GM21360 (cell line): ENCODE data around the gene RAB5A.
A peak's percentile ranks its signal among the peaks of the same experiment; 100 is the strongest.
"Not testable (repeated sequence)": the region's sequence is repeated elsewhere in the genome, so short reads cannot be mapped to it uniquely, and the experiment has no call there.

Source experiments
- ATAC-seq: cut with Tn5 transposase; IDR thresholded peaks from one replicate; pipeline ENCODE4 v1.9.1; 2021; ENCODE audit warnings: mild to moderate bottlenecking, moderate library complexity; ENCODE audit not compliant: unreplicated experiment

RAB5A gene, protein sequence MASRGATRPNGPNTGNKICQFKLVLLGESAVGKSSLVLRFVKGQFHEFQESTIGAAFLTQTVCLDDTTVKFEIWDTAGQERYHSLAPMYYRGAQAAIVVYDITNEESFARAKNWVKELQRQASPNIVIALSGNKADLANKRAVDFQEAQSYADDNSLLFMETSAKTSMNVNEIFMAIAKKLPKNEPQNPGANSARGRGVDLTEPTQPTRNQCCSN

GRCh38 chr3:19946832-19947548, at the start of gene RAB5A:
Gene RAB5A, plus strand, starts transcription at chr3:19947097. Its CDS starts 3,802 bp downstream, at chr3:19950899.
- peak; percentile 95 for ATAC-seq

DNA sequence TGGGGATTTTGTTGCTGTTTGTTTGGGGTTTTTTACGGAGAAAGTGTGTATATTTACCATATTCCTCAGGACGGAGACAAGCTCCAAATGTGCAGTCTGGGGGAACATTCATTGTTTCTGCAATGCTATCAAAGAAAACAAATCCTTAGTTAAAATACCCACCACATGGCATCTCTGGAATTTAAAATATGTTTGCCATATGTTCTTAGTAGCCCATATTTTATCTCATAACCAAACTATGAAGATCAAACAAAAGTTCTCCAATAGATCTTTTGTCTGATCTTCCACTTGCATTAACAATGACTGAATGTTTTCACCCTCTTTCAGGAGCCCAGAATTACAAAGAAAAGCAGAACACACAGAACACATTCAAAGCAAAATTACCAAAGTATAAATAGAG, 48.2 kb upstream of the RAB5A start:
- no peak for ATAC-seq

- ATAC-seq: no peak
Observed at GRCh38 chr3:19899264-19899663, 47.6 kb upstream of the RAB5A start.

GRCh38 chr3:19899833-19900232, 47.1 kb upstream of the RAB5A start:
- not testable (repeated sequence) for ATAC-seq

- ATAC-seq: no peak
Observed at GRCh38 chr3:19901337-19901736, 45.6 kb upstream of the RAB5A start.

DNA sequence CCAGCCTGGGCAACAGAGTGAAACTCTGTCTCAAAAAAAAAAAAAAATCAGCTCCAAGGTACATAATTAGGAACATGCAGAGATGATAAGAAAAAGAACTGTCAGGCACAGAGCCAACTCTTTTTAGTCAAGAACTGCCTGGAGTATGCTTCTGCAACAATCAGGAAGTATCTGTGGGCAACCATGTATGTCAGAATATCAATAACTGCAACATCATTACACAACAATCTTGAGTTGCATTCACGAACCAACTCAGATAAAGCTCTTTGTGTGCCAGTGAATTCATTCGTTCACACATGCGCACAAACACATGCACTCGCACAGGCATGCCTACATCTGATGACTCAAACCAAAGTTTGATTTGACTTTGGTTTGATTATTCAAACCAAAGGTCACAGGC, 45.0 kb upstream of the RAB5A start:
- ATAC-seq: no peak

GRCh38 chr3:19903649-19904048, 43.2 kb upstream of the RAB5A start:
- ATAC-seq: no peak

GRCh38 chr3:19907523-19907922, 39.4 kb upstream of the RAB5A start:
- no peak for ATAC-seq

- no peak for ATAC-seq
Observed at GRCh38 chr3:19911452-19911851, 35.4 kb upstream of the RAB5A start.

DNA sequence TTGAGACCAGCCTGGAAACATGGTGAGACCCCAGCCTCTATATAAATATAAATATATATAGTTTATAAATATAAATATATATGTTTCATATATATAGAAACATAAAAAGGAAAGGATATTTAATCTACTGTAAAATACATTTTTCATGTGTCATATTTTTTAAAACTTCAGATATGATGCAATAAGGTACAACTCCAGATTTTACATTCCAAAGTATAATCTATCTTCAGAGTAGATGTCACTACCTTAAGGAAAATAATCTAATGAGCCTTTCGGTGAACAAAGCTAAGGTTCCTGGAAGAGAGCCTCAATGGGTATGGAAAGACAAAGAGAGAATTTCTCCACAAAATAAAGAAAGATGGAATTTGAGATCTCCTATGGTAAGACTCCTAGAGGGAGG, 29.7 kb upstream of the RAB5A start:
- no peak for ATAC-seq

DNA sequence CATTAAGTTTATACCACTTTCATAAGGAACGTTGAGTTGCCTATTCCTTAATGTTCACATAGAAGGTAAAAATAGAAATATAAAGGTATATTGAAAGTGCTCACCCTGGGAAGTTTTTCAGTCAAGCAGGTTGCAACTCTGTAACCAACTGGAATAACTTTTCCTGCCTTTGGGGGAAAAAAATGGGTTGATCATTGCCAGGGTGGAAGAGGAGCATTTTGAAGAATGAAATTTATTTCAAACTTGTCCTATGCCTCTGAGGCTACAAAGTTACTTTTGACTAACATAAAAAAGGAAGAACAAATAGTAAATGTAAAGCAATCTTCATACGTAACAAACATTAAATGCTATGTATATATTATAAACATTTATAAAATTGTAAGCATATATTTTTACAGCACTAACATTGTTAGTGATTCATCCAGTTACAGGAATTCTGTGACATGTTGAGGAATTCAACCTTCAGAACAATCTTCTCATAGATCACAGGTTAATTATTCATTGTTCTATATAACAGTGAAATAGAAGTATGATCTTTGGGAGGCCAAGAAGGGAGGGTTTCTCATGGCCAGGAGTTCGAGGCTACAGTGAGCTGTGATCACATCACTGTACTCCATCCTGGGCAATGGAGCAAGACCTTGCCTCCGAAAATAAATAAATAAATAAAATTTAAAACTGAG, 26.4 kb upstream of the RAB5A start:
- no peak for ATAC-seq

GRCh38 chr3:19931180-19931692, 15.7 kb upstream of the RAB5A start:
- peak; percentile 86 for ATAC-seq

GRCh38 chr3:19931767-19932188, 15.1 kb upstream of the RAB5A start:
- ATAC-seq: peak; percentile 38

GRCh38 chr3:19932422-19932821, 14.5 kb upstream of the RAB5A start:
- ATAC-seq: no peak

DNA sequence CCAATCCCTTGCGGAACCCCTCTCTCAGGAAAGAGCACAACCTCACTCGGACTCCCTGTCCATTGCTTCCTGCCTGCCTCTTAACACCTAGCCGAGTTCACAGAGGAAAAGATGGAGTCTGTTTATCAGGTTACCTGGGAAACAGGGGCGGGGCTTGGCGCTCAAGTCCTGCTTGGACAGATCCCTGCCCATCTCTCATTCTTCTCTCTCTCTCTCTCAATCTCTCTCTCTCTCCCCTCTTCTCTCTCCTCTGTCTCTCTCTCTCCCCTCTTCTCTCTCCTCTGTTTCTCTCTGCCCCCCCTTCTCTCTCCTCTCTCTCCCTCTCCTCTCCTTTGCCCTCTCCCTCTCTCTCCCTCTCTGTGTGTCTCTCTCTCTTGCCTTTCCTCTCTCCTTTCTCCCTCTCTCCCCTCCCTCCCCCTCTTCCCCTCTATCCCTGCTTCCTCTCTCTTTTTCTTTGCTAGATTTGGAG, 12.8 kb upstream of the RAB5A start, which contains the start of gene EFHB:
Gene EFHB, minus strand, starts transcription at position 120 of the 469 bp plus-strand sequence. CDS start 199 bp downstream, outside the sequence.
- ATAC-seq: no peak

GRCh38 chr3:19937459-19938294, 9.2 kb upstream of the RAB5A start:
- ATAC-seq: no peak

DNA sequence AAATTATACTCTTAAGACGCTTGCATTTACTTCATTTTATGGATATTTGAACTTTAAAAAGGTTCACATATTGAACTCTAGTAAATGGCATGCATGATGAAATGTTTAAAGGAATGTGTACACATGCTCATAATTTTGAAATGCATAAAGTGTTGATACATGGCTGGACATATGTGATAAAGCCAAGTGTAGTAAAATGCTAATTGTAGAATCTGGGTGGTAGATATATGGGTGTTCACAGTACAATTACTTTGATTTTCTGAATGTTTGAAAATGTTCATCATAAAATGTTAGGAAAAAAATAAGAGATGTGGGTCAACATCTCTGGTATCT, 8.6 kb upstream of the RAB5A start:
- no peak for ATAC-seq

GRCh38 chr3:19940643-19941042, 6.3 kb upstream of the RAB5A start:
- no peak for ATAC-seq

DNA sequence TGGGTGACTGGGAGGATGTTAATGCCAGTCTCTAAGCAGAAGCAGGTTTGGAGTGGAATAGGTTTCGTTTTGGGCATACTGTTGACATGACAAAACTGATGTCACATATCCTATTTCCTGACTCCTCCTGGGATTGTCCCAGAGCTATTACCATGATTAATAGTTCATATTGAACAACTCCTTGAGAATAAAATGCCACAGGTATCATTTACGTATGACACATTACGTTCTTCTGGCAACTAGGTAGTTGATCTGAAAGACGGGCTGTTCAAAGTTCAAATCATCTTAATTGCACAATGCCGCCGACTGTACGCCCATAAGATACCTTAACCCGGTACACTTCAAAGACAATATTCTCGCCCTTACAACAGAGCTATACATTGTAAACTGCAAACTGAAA, 1.4 kb upstream of the RAB5A start:
- no peak for ATAC-seq

DNA sequence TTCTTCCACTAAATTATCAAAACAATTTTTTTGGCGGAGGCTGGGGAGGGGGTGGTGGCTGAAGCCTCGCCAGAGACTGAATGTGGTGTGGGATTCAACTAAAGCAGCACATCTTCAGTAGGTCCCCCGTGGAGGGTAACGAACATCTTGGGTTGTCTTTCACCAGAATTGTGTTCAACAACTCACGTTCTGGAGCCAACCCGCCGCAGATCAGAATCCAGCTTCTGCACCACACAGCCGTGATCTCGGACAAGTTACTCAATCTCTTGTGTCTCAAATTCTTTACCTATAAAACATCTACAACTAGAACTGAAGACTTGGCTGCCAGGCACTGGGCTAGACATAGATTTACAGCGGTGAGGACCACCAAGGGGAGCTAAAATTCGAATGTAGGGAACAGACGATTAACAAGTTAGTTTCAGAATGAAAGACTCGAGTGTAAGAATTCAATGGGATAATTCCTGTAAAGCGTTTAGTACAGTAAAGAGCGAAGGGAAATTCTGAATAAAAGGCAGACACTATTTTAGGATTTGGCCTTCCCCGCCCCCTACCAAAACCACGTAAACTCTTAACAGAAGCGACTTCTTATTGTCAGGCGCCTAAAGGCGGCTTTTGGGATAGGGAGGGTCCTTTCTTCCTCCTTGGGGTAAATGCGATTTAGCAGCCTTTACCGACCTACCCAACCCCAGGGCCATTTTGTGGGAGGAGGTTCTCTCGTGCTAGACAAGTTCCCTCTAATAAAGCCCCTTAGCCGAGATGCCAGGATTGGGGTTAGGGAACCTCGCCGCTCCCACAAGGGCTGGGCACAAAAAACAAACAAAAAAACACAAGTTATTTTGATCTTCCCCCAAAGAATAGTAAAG, 697 bp upstream of the RAB5A start:
- peak; percentile 1 for ATAC-seq
